ENCODE data around the gene CCT2. TPM values are rescaled to one million over a fixed set of nuclear protein-coding genes. Genes with fewer than 3 reads are reported as not detected.

CCT2 gene
- total and polyA plus RNA-seq, 2 of the 13 experiments (the other 11 are each of a cell fraction or from before 2014, with no cell fraction given): 209 to 388 TPM

DNA sequence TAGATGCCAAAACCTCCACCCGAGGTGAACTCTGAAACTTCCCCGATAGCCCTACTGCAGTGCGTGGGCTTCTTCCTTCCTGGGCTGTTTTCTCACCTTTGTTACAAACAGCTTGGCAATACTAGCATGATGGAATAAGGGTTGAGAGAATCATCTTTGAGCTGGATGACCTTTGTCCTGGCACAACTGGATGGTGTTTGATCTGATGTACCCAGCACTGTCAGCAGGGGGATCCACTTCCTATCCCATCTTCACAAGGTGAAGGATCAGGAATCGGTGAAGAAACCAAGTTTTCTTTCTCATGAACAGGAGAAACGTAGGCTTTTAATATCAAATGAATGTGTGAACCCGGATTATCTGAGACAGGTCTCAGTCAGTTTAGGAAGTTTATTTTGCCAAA, 44.9 kb downstream of the CCT2 start (continued):
- TF ChIP-seq, protein P1, sequence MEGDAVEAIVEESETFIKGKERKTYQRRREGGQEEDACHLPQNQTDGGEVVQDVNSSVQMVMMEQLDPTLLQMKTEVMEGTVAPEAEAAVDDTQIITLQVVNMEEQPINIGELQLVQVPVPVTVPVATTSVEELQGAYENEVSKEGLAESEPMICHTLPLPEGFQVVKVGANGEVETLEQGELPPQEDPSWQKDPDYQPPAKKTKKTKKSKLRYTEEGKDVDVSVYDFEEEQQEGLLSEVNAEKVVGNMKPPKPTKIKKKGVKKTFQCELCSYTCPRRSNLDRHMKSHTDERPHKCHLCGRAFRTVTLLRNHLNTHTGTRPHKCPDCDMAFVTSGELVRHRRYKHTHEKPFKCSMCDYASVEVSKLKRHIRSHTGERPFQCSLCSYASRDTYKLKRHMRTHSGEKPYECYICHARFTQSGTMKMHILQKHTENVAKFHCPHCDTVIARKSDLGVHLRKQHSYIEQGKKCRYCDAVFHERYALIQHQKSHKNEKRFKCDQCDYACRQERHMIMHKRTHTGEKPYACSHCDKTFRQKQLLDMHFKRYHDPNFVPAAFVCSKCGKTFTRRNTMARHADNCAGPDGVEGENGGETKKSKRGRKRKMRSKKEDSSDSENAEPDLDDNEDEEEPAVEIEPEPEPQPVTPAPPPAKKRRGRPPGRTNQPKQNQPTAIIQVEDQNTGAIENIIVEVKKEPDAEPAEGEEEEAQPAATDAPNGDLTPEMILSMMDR (CRISPR knock-in tag; IDR thresholded peaks at IDR 0.05): peak; percentile 67
- no peak for TF ChIP-seq NFRKB (IDR thresholded peaks at IDR 0.05)
- TF ChIP-seq STAG1 (CRISPR knock-in tag; IDR thresholded peaks at IDR 0.05): peak; percentile 44
- peak; percentile 68 for TF ChIP-seq PPARG (CRISPR knock-in tag; conservative IDR thresholded peaks at IDR 0.05)
- TF ChIP-seq EED (CRISPR knock-in tag; IDR thresholded peaks at IDR 0.05): no peak
- TF ChIP-seq, protein P2, sequence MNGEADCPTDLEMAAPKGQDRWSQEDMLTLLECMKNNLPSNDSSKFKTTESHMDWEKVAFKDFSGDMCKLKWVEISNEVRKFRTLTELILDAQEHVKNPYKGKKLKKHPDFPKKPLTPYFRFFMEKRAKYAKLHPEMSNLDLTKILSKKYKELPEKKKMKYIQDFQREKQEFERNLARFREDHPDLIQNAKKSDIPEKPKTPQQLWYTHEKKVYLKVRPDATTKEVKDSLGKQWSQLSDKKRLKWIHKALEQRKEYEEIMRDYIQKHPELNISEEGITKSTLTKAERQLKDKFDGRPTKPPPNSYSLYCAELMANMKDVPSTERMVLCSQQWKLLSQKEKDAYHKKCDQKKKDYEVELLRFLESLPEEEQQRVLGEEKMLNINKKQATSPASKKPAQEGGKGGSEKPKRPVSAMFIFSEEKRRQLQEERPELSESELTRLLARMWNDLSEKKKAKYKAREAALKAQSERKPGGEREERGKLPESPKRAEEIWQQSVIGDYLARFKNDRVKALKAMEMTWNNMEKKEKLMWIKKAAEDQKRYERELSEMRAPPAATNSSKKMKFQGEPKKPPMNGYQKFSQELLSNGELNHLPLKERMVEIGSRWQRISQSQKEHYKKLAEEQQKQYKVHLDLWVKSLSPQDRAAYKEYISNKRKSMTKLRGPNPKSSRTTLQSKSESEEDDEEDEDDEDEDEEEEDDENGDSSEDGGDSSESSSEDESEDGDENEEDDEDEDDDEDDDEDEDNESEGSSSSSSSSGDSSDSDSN (CRISPR knock-in tag; IDR thresholded peaks at IDR 0.05): no peak
- TF ChIP-seq, protein P3, sequence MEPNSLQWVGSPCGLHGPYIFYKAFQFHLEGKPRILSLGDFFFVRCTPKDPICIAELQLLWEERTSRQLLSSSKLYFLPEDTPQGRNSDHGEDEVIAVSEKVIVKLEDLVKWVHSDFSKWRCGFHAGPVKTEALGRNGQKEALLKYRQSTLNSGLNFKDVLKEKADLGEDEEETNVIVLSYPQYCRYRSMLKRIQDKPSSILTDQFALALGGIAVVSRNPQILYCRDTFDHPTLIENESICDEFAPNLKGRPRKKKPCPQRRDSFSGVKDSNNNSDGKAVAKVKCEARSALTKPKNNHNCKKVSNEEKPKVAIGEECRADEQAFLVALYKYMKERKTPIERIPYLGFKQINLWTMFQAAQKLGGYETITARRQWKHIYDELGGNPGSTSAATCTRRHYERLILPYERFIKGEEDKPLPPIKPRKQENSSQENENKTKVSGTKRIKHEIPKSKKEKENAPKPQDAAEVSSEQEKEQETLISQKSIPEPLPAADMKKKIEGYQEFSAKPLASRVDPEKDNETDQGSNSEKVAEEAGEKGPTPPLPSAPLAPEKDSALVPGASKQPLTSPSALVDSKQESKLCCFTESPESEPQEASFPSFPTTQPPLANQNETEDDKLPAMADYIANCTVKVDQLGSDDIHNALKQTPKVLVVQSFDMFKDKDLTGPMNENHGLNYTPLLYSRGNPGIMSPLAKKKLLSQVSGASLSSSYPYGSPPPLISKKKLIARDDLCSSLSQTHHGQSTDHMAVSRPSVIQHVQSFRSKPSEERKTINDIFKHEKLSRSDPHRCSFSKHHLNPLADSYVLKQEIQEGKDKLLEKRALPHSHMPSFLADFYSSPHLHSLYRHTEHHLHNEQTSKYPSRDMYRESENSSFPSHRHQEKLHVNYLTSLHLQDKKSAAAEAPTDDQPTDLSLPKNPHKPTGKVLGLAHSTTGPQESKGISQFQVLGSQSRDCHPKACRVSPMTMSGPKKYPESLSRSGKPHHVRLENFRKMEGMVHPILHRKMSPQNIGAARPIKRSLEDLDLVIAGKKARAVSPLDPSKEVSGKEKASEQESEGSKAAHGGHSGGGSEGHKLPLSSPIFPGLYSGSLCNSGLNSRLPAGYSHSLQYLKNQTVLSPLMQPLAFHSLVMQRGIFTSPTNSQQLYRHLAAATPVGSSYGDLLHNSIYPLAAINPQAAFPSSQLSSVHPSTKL (CRISPR knock-in tag; IDR thresholded peaks at IDR 0.05): 0 out of 2 replicates have a peak, but pooled peaks have one; percentile 15
- TF ChIP-seq ZNF33A (CRISPR knock-in tag; IDR thresholded peaks at IDR 0.05; ENCODE audit: borderline replicate concordance): no peak
- no peak for TF ChIP-seq KLF16 (CRISPR knock-in tag; IDR thresholded peaks at IDR 0.05)
- no peak for TF ChIP-seq ZFP36L2 (CRISPR knock-in tag; IDR thresholded peaks at IDR 0.05)
